ENCODE results near the gene OVOL2.
"Not testable (repeated sequence)": the region's sequence is repeated elsewhere in the genome, so short reads cannot be mapped to it uniquely, and the experiment has no call there.

The OVOL2 gene

DNA sequence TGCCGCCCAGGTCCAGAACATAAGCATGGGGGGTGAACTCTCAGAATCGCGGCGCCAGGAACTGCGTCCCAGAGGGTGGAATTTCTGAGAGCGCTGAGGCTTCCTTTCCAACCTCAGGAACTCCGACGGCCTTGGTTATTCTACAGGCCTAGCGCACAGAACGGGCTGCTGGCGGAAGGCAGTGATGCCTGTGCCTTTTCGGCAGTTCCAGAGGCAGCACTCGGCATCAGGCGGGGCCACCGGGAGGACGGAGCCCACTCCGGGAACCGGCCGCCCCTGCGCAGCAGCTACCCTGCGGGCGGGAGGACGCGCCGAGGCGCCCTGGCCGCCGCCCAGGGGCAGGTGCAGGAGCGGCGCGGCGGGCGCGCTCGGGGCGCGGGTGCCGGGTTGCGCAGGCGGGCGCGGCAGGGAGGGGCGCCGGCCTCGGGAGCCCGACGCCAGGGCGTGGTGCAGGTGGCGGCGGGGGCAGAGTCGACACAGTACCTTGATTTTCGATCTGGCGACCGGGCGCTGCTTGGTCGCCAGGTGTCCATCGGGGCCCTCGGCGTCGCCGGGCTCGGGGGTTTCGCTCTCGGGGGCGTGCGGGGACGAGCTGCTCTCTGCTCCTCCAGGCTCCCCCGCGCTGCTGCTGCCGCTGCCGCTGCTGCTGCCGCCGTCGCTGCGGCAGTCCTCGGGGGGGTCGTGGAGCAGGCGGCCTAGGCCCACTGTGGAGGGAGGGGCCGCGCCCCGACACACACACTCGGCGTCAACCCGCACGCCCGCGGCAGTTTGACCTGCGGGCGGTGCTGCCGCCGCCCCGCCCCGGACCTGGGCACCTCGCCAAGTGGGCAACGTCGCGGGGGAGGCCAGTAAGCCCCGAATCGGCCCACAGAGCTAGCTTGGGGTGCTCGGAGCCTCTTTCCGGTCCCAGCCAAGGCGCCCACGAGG lies 1.3 kb downstream of the OVOL2 start:
- no peak for DNase-seq

DNA sequence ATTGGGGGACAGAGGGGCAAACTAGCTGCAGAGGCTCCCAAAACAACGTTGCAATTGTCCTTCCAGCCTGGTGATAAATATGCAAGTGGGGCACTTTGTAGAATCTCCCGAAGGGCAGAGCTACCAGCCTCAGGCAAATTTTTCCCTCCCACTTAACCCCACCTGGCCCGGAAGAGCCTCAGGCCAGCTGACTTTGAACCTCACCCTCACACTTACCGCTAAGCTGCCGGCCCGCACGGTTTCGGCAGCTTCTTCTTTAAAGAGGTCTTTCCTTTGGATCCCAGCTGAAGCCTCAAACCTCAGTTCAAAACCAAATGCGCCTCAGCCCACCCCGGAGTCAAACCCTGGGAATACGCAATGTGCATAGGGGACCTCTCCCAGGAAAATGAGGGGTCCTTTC lies 2.5 kb downstream of the OVOL2 start:
- DNase-seq: no peak

DNA sequence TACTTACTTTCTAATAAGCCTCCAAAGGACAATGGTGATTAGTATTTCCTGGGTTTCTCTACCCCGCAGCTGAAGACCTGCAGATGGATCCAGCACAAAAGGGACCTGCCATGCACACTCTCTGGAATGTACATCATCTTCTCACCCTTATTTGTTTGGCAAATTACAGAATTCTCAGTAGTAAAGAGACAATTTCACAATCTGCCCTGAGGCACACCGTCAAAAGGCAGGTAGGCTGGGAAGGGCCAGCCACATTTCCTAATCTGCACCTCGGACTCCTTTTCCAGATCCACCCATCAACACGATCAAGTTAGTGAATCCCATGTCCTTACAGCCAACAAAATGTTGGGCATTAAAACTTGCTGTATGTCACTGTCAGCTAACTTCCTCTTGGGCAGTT lies 4.9 kb downstream of the OVOL2 start:
- no peak for DNase-seq

DNA sequence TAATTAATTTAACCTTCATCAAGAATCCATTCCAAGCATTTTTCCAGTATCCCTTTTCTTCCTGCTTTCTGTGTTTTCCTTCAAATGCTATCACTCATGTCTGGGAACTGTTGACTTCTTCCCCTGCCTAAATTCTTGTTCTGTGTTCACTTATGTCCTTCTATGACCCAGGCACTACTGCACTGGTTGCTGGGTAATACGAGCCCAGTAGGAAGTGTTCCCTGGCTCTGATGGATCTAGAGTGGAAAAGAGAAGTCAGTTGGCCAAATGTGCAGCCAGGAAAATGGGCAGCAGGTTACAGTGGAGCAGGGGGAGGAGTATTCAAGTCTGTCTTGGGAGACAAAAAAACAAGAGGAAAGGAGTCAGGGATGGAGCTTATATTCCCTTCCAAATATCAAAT lies 7.1 kb downstream of the OVOL2 start:
- DNase-seq: no peak

DNA sequence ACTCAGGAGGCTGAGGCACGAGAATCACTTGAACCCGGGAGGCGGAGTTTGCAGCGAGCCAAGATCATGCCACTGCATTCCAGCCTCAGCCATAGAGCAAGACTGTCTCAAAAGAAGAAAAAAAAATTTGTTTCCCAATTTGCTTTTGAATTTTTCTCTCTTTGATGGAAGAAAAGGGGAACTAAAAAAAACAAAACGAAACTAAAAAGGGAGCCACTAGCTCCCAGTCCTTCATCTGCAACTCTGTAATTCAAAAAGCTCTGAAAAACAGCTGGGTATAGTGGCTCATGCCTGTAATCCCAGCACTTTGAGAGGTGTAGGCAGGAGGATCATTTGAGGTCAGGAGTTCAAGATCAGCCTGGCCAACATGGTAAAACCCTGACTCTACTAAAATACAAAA lies 9.5 kb downstream of the OVOL2 start:
- no peak for DNase-seq

DNA sequence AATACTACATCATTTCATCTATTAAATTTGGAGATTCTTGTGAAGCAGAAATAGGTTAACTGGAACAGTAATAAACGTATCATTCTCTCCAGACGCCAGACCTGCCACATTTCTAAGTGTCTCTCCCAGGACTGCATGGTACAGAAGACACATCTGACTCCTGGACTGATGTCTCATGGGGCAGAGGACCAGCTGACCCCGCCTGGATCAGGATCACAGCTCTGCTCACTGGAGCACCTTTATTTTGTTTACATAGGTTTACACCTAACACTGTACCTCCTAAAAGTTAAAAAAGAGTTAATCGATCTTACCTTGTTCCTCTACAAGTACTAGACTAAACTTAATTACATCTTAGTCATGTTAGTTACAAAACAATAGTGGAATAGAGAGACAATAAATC lies 11.2 kb downstream of the OVOL2 start:
- DNase-seq: no peak

DNA sequence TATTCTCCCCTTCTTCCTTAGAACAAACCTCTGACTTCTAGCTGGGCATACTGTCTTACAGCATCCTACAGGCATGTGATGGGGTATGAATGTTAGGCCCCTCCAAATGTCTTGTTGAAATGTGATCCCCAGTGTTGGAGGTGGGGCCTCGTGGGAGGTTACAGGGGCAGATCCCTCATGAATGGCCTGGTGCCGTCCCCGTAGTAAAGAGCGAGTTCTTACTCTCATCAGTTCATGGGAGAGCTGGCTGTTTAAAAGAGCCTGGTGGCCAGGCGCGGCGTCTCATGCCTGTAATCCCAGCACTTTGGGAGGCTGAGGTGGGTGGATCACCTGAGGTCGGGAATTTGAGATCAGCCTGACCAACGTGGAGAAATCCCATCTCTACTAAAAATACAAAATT lies 15.5 kb downstream of the OVOL2 start:
- no peak for DNase-seq

DNA sequence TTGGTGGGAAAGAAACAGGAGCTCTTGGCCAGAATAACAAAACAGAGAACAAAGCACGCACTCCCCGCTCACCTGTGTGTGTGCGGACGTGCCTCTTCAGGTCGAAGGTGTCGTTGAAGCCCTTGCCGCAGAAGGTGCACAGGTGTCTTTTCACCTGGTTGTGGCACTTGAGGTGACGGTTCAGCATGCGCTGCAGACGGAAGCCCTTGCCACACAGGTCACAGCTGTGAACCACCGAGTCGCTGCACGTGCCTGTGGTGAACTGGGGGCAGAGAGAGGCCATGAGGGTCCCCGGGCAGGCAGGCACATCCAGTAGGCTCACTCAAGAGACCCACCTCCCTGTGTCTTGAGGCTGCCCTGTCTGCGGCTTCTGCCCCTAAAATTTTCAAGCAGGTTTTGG lies 16.3 kb downstream of the OVOL2 start:
- no peak for DNase-seq

DNA sequence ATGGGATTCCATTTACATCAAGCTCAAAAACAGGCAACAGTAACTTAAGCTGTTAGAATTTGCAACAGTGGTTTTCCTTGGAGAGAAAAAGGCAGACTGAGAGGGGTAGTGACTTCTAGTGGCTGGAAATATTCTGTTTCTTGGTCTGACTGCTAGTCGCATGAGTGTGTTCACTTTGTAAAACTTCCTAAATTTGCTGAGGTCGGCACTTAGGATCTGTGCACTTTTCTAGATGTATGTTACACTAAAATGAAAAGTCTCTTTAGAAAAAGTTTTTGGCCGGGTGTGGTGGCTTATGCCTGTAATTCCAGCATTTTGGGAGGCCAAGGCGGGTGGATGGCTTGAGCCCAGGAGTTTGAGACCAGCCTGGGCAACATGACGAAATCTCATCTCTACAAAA lies 18.7 kb downstream of the OVOL2 start:
- DNase-seq: no peak

DNA sequence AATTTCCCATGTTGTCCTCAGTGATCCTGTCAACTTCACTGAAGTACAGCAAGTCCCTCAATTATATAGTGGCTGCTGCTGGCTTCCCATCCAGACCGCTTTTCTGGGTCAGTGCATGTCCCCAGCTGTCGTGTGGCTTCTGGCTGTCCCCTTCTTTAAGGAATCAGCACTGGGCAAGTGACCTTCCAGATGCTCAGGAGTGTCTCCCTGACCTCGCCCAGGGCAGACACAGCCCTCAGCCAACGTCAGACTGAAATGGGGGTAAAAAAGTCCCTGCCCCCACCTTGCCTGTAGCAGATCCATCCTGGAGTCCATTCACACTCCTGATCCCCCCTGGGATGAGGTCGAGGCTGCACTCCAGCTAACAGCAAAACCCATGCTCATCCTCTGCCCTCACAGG lies 23.7 kb downstream of the OVOL2 start:
- no peak for DNase-seq

DNA sequence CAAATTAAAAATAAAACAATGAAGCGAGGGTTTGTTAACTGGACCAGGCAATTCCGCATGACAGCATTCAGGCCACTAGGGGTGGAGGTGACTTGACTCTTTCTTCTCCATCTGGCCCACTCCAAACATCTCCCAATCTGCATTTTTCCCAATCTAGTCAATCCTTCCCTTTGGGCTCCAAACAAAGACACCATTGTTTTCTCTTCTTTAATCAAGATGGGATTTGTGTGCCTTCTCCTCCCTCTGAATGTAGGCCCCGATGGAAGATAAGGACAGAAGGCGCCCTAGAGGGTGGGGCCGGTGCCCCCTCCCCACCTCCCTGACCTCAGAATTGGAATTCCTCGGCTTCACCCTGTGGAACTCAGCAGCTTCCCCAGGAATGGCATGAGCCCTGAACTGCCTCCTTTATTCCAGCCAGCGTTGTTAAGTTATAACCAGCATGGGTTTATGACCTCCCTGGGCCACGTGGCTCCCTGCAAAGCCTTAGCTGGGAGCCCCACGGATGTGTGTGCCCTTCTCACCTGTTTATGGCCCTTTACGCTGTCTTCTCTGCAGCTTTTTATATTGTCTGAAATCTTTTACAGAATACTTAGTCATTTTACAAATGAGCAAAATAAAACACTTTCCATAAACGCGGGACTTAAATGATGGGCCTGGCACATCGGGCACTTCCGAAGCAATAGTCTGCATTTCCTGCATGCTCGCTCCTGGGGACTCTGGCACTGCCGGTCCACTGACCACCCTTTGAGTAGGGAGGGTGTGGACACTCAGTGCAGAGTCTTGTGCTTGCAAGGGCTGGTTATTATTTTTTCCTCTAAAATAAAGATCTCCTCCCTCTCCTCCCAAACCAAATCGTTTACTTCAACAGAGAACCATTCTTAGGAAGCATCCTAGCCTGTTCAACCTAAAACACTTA lies 24.5 kb downstream of the OVOL2 start:
- no peak for DNase-seq

DNA sequence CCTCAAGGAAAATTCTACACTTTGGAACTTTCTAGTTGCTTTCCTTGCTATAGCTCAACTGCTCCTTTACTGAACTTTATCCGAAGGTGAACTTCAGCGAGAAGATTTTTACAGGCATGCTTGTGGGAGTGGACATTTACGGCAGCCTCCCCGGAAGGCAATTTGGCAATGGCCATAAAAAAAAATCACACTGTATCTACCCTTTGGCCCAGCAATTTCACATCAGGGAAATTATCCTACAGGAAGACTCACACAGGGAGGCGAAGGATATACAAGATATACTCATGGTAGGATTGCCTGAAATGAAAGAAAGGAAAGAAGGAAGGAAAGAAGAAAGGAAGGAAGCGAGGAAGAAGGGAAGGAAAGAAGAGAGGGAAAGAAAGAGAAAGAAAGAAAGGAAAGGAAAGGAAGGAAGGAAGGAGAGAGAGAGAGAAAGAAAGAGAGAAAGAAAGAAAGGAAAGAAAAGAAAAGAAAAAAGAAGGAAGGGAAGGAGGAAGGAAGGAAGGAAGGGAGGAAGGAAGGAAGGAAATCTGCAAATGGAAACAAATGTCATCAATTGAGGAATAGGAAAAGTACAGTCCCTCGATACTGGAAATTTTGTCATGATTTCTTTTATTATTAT lies 25.7 kb downstream of the OVOL2 start:
- no peak for DNase-seq

DNA sequence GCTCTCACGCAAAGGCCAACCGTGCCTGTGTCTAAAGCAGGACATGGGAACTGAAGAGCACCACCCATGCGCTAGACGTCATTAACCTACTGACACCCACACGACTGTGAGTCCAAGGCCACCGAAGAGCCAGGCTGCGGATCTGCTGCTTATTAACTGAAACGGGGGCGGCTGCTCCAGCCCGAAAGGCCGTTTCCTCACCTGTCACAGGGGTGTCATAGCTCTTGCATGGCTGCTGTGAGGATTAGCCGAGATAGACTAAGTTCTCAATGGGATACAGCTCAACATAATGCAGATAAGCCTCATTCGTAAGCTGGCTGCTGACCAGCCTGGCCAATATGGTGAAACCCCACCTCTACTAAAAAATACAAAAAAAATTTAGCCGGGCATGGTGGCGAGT lies 26.7 kb downstream of the OVOL2 start:
- no peak for DNase-seq

DNA sequence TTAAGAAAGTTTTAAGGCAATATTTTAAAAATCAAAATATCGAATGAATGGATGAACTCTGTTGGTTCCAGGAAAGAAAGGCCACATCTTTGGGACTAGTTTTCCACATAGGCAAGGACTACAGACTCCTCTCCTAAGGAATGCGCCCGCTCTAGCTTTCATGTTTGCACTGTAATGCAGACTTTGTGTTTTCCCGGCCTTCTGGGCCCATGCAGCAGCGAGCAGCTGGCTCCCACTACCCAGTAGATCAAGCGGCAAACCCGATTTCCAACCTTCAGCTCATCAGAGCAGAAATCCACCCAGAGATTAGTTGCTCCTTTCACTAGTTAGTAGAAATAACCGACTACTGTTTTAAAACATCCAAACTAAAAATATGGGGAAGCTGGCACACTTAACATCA lies 27.7 kb downstream of the OVOL2 start:
- DNase-seq: no peak

DNA sequence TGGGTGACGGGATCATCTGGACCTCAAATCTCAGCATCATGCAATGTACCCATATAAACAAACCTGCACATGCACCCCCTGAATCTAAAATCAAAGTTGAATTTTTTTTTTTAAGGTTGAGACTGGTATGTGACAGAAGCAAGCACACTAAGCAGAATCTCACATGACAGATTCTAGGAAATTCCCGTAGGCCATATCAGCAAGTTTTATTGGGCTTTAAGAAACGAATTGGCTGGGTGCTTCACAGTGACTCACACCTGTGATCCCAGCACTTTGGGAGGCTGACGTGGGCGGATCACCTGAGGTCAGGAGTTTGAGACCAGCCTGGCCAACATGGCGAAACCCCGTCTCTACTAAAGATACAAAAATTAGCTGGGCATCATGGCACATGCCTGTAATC lies 30.7 kb downstream of the OVOL2 start:
- not testable (repeated sequence) for DNase-seq

DNA sequence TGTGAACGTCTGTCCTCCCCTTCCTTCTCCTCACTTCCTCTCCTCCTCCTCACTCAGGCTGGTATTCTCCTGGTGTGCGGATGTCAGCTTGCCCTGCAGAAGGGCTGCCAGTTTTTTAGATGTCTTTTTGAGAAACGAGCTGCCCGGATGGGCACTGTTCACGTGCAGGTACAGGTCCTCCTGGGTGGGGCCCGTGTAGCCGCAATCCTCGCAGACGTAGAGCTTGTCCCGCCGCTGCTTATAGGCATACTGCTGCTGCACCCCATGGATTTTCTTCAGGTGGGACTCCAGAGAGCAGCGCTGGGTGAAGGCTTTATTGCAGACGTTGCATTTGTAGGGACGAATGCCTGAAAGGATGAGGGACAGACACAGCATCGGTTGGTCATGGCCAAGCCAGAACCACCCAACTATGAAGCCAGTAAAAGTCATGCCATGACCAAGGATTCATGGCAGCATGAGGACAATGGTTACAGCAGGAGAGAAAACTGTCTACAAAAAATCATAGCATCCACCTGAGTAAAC lies 33.0 kb downstream of the OVOL2 start:
- no peak for DNase-seq

DNA sequence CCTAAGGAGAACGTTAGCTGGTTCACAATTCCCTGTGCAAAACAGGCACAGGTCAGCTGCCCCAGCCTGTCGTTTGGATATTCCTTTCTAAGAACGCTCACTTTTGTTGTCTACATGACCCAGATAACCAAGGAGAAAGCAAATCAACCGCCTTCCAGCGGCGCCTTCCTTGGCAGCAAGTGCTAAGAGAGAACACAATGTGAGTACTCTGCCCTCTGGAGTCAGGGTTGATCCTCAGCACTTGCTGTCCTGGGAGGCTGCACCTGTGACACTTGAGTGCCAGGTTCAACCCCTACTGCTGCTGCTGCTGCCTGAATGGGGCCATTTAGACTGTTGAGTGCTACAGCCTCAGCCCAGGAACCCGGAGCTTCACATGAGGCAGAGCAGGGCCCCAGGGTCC lies 36.8 kb downstream of the OVOL2 start:
- DNase-seq: no peak

DNA sequence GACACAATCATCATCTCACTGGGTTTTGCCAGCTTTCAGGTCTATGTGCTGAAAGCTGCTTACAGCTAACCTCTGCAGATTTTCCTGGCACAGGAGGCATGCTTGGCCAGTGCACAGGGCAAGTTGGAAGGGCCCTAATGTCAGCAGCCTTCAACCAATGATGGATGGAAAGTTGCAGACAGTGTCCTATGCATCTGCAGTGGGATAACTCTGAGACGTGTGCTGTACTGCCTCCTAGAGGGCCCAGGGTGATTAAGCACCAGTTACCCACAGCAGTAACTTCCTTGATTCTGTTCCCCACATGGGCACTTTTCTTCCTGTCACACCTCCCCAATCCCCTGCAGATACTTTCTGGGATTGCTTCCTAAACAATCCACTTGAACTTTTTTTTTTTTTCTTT lies 38.6 kb downstream of the OVOL2 start:
- no peak for DNase-seq

DNA sequence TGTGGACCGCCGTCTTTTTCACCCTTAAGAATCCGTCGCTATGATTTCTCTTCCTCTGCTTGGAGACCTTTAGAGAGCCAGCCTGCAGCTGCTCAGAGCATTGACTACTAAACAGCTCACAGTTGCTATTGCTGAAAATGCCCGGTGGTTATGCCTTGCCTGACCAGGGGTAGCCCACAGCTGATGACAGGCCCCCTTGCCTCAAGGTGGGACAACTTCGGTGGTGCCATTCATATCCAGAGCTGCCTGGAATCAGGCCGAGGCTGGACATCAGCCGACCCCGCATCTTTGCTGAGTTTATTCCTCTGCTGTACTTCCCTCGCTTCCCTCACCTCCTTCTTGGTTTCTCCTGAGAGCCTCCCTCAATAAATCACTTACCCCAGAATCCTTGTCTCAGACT lies 39.6 kb downstream of the OVOL2 start:
- DNase-seq: no peak

DNA sequence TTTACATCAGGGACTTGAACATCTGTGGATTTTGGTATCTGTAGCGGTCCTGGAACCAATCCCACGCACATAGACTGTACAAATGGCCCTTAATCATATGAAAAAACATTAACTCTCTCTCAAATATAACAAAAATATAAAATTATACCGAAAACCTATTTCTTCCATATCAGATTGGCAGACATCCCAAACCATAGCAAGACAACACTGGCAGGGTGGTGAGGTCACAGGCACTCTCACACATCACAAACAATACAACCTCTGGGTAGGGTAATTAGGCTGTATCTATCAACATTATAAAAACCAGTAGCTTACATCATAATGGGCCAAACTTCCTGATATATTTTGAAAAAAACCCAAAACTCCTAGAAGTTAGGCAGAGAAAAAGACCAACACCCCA lies 40.9 kb downstream of the OVOL2 start:
- DNase-seq: no peak

DNA sequence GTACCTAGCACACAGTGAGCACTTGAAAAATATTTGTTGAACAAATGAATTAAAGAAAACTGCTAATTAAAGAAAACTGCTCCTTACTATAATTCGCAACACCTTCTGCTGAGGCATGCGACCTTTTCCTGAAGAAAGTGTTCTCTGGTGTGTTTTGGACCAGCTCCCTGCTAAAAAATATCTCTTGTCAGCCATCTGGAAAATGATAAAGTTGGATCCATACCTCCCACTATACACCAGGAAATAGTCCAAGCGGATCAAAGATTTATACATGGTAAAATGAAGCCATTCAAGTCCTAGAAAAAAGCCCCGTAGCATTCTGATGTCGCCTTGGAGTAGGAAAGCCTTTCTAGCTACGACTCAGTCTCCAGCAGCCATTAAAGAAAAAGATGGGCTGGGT lies 43.3 kb downstream of the OVOL2 start:
- no peak for DNase-seq

DNA sequence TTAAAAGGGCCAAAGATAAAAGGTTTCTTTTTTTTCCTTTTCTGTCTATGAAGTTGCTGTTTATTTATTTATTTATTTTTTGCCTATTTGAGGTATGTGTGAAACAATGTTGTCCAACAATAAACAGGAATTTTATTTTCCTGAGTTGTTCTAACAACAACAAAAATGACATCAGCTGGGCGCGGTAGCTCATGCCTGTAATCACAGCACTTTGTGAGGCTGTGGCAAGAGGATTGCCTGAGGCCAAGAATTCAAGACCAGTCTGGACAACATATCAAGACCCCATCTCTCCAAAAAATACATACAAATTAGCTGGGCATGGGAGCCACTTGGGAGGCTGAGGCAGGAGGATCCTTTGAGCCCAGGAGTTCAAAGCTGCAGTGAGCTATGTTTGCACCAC lies 44.8 kb downstream of the OVOL2 start:
- no peak for DNase-seq
